OCI-LY1 (cell line): Measurements from ENCODE around the gene LHFPL2.

Experiments used
- H2AFZ ChIP-seq: fragments of 200-600 bp; sonication (generic), shearing (Covaris generic); 2 replicates; pipeline ENCODE4 v1.6.0; 2014; ENCODE audit warnings: antibody characterized with exemption, mild to moderate bottlenecking, low read length
- H3F3A ChIP-seq: fragments of 200-600 bp; sonication (generic), shearing (Covaris generic); 2 replicates; pipeline ENCODE4 v1.6.0; 2014; ENCODE audit warnings: mild to moderate bottlenecking, antibody characterized with exemption, low read length, moderate library complexity; ENCODE audit not compliant: insufficient read depth
- H3K27ac ChIP-seq: fragments of 200-600 bp; sonication (generic); 2 replicates; pipeline ENCODE4 v1.5.1; 2014; ENCODE audit warnings: low read length, mixed run types, mild to moderate bottlenecking, low read depth; ENCODE audit not compliant: poor library complexity, severe bottlenecking
- H3K27me3 ChIP-seq: fragments of 200-600 bp; sonication (generic); 2 replicates; pipeline ENCODE4 v1.6.0; 2014; ENCODE audit warnings: antibody characterized with exemption, mild to moderate bottlenecking, low read length, moderate library complexity; ENCODE audit not compliant: insufficient read depth
- H3K36me3 ChIP-seq: fragments of 200-600 bp; sonication (generic); 2 replicates; pipeline ENCODE4 v1.6.1; 2014; ENCODE audit warnings: mild to moderate bottlenecking, antibody characterized with exemption, low read length, moderate library complexity, mixed read lengths; ENCODE audit not compliant: insufficient read depth
- H3K4me1 ChIP-seq: fragments of 200-600 bp; sonication (generic); 2 replicates; pipeline ENCODE4 v1.5.1; 2014; ENCODE audit warnings: mild to moderate bottlenecking, low read length, moderate library complexity; ENCODE audit not compliant: insufficient read depth, severe bottlenecking
- H3K4me2 ChIP-seq: fragments of 200-600 bp; sonication (generic), shearing (Covaris generic); 2 replicates; pipeline ENCODE4 v1.6.1; 2014; ENCODE audit warnings: low read length
- H3K4me3 ChIP-seq: fragments of 200-600 bp; sonication (generic); 2 replicates; pipeline ENCODE4 v1.5.1; 2014; ENCODE audit warnings: low read length, low read depth, mild to moderate bottlenecking, mixed read lengths; ENCODE audit not compliant: poor library complexity, severe bottlenecking
- H3K79me2 ChIP-seq: fragments of 200-600 bp; shearing (Covaris generic); 2 replicates; pipeline ENCODE4 v1.6.1; 2016; ENCODE audit warnings: mixed run types, low read length, mixed read lengths; ENCODE audit not compliant: insufficient read depth
- H3K9ac ChIP-seq: fragments of 200-600 bp; sonication (generic), shearing (Covaris generic); 2 replicates; pipeline ENCODE4 v1.6.1; 2014; ENCODE audit warnings: mild to moderate bottlenecking, low read length, mixed read lengths
- H3K9me2 ChIP-seq: fragments of 200-600 bp; sonication (generic), shearing (Covaris generic); 2 replicates; pipeline ENCODE4 v1.6.1; 2014; ENCODE audit warnings: low read depth, mild to moderate bottlenecking, low read length, mixed read lengths
- H3K9me3 ChIP-seq: fragments of 200-600 bp; shearing (Covaris generic); 2 replicates; pipeline ENCODE4 v1.6.1; 2014; ENCODE audit warnings: low read length, mixed read lengths
- H4K20me1 ChIP-seq: fragments of 200-600 bp; sonication (generic), shearing (Covaris generic); 2 replicates; pipeline ENCODE4 v1.6.0; 2016; ENCODE audit warnings: mild to moderate bottlenecking, low read length; ENCODE audit not compliant: insufficient read depth
- CTCF ChIP-seq: fragments of 200-600 bp; sonication (generic), shearing (Covaris generic); IDR thresholded peaks from 2 replicates; pipeline ENCODE4 v1.5.1; 2017; ENCODE audit warnings: mild to moderate bottlenecking, antibody characterized with exemption, low read length, moderate library complexity, mixed read lengths
- EZH2 ChIP-seq: fragments of 200-600 bp; sonication (generic), shearing (Covaris generic); IDR thresholded peaks from 2 replicates; pipeline ENCODE4 v1.8.0; 2017; ENCODE audit warnings: borderline replicate concordance, mixed run types, mild to moderate bottlenecking, antibody characterized with exemption, low read length, moderate library complexity, mixed read lengths

LHFPL2 gene

GRCh38 chr5:78672154-78672553, 23.6 kb upstream of the LHFPL2 start:
- Histone ChIP-seq H3K4me3 (no peak overlapping the region), H3K79me2 (no peaks in the 10 kb centered on the region), H3K9ac (no peak overlapping the region), H3K4me1 (peaks cover 15% of the 10 kb centered on the region), H2AFZ (no peak overlapping the region), H3K4me2 (no peak overlapping the region), H3K36me3 (no peaks in the 10 kb centered on the region), H3K9me3 (no peaks in the 10 kb centered on the region), H3K27me3 (no peaks in the 10 kb centered on the region), H3K27ac (no peak overlapping the region), H3F3A (no peaks in the 10 kb centered on the region), H4K20me1 (no peaks in the 10 kb centered on the region), H3K9me2 (no peaks in the 10 kb centered on the region)
- no peak for TF ChIP-seq CTCF
- TF ChIP-seq EZH2: no peak

- Histone ChIP-seq H3F3A (no peaks in the 10 kb centered on the region), H3K4me1 (peaks cover 17% of the 10 kb centered on the region), H3K4me3 (no peak overlapping the region), H4K20me1 (no peaks in the 10 kb centered on the region), H3K9ac (no peak overlapping the region), H3K79me2 (no peaks in the 10 kb centered on the region), H3K9me3 (no peaks in the 10 kb centered on the region), H3K36me3 (no peaks in the 10 kb centered on the region), H3K27ac (no peak overlapping the region), H2AFZ (no peak overlapping the region), H3K27me3 (no peaks in the 10 kb centered on the region), H3K9me2 (no peaks in the 10 kb centered on the region), H3K4me2 (no peak overlapping the region)
- TF ChIP-seq CTCF (no peak), EZH2 (no peak)
These were observed 23.0 kb upstream of the LHFPL2 start for GRCh38 chr5:78671609-78672008.

- H3K36me3 ChIP-seq: no peaks in the 10 kb centered on the region
- no peaks in the 10 kb centered on the region for H3K9me2 ChIP-seq
- no peak for TF ChIP-seq CTCF
- TF ChIP-seq EZH2: no peak
These were observed 22.2 kb upstream of the LHFPL2 start for GRCh38 chr5:78670701-78671269.

More at GRCh38 chr5:78670701-78671269, 22.2 kb upstream of the LHFPL2 start:
- no peak overlapping the region for H2AFZ ChIP-seq
- H3K4me2 ChIP-seq: no peak overlapping the region
- H3F3A ChIP-seq: no peaks in the 10 kb centered on the region
- H3K4me1 ChIP-seq: peaks cover 25% of the 10 kb centered on the region
- no peak overlapping the region for H3K9ac ChIP-seq
- H3K27me3 ChIP-seq: no peaks in the 10 kb centered on the region
- no peak overlapping the region for H3K27ac ChIP-seq
- H3K79me2 ChIP-seq: no peaks in the 10 kb centered on the region
- no peaks in the 10 kb centered on the region for H3K9me3 ChIP-seq
- no peaks in the 10 kb centered on the region for H4K20me1 ChIP-seq
- H3K4me3 ChIP-seq: no peak overlapping the region
